SU-DHL-6 (cell line): ENCODE data around the gene SLC45A3.

Experiments
- H2AFZ ChIP-seq: fragments of 200-600 bp; sonication (generic); 2 replicates; pipeline ENCODE4 v1.6.1; 2014; ENCODE audit warnings: low read depth, mild to moderate bottlenecking, moderate library complexity, mixed read lengths, antibody characterized with exemption, low read length; ENCODE audit not compliant: severe bottlenecking
- H3F3A ChIP-seq: fragments of 200-600 bp; shearing (Covaris generic); 2 replicates; pipeline ENCODE4 v1.6.0; 2016; ENCODE audit warnings: antibody characterized with exemption, mild to moderate bottlenecking; ENCODE audit not compliant: insufficient read depth
- H3K27ac ChIP-seq: fragments of 200-600 bp; sonication (generic); 2 replicates; pipeline ENCODE4 v1.5.1; 2016; ENCODE audit warnings: low read depth, mild to moderate bottlenecking, low read length, moderate library complexity, mixed read lengths
- H3K27me3 ChIP-seq: fragments of 200-600 bp; sonication (generic), shearing (Covaris generic); 2 replicates; pipeline ENCODE4 v1.6.0; 2014; ENCODE audit warnings: mild to moderate bottlenecking, low read length
- H3K36me3 ChIP-seq: fragments of 200-600 bp; sonication (generic); 2 replicates; pipeline ENCODE4 v1.6.1; 2014; ENCODE audit warnings: mild to moderate bottlenecking, low read length, mixed read lengths
- H3K4me2 ChIP-seq: fragments of 300-600, 200-600 bp; shearing (Covaris generic), sonication (generic); 2 replicates; pipeline ENCODE4 v1.6.0; 2014; ENCODE audit warnings: low read length, low read depth, mild to moderate bottlenecking; ENCODE audit not compliant: poor library complexity, severe bottlenecking
- H3K4me3 ChIP-seq: fragments of 200-600 bp; sonication (generic); 2 replicates; pipeline ENCODE4 v1.5.1; 2014; ENCODE audit warnings: antibody characterized with exemption, low read length, mild to moderate bottlenecking, mixed read lengths; ENCODE audit not compliant: insufficient read depth, poor library complexity, severe bottlenecking
- H3K79me2 ChIP-seq: fragments of 200-600 bp; sonication (generic); 2 replicates; pipeline ENCODE4 v1.6.1; 2014; ENCODE audit warnings: mild to moderate bottlenecking, low read length, moderate library complexity; ENCODE audit not compliant: insufficient read depth
- H3K9ac ChIP-seq: fragments of 200-600 bp; sonication (generic); 2 replicates; pipeline ENCODE4 v1.7.0; 2014; ENCODE audit warnings: mild to moderate bottlenecking, low read length
- H3K9me2 ChIP-seq: fragments of 200-600 bp; sonication (generic); replicated peaks from 2 replicates; pipeline ENCODE4 v1.6.1; 2014; ENCODE audit warnings: low read length; ENCODE audit not compliant: insufficient read depth
- H3K9me3 ChIP-seq: fragments of 200-600 bp; sonication (generic); 2 replicates; pipeline ENCODE4 v1.6.1; 2014; ENCODE audit warnings: low read length, mixed read lengths; ENCODE audit not compliant: insufficient read depth
- H4K20me1 ChIP-seq: fragments of 200-600 bp; sonication (generic); 2 replicates; pipeline ENCODE4 v1.6.1; 2014; ENCODE audit warnings: low read depth, mild to moderate bottlenecking, antibody characterized with exemption, low read length, moderate library complexity, mixed read lengths
- EZH2phosphoT487 ChIP-seq: fragments of 200-600 bp; sonication (generic), shearing (Covaris generic); conservative IDR thresholded peaks from 2 replicates; pipeline ENCODE4 v1.6.1; 2018; ENCODE audit warnings: mild to moderate bottlenecking, antibody characterized with exemption, low read length, moderate library complexity, mixed read lengths
- TF ChIP-seq, protein P1 (sequence below): fragments of 200-600 bp; sonication (generic); IDR thresholded peaks from one replicate; pipeline ENCODE4 v1.5.1; 2017; ENCODE audit warnings: antibody characterized with exemption, mild to moderate bottlenecking, low read length, moderate library complexity; ENCODE audit not compliant: insufficient read depth, poor library complexity, severe bottlenecking

The SLC45A3 gene

DNA sequence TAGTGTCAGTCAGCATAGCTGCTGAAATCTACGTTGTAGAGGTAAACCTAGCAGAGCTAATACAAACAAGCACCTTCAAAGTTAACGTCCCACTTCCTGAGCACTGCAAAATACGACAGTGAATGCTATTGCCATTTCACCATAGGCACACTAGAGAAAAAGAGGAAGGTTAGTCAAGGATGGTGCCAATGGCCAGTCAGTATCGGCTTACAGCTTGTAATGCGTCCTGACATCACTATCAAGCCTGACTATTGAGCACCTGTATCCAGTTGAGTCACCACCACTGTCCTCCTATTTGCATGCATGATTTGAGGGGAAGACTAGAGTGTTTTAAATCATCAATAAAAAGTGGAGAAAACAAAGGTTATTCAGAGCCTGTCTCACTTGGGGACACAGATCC lies 35.3 kb upstream of the SLC45A3 start:
- Histone ChIP-seq H3K9ac (no peak overlapping the region), H3K4me3 (no peak overlapping the region), H2AFZ (no peak overlapping the region), H3K36me3 (peaks cover 49% of the 10 kb centered on the region), H3K9me3 (no peaks in the 10 kb centered on the region), H3K9me2 (no peaks in the 10 kb centered on the region), H3K27ac (no peak overlapping the region), H3F3A (peaks cover 58% of the 10 kb centered on the region), H3K4me2 (no peak overlapping the region), H4K20me1 (no peaks in the 10 kb centered on the region), H3K27me3 (no peaks in the 10 kb centered on the region), H3K79me2 (no peaks in the 10 kb centered on the region)
- TF ChIP-seq EZH2phosphoT487, result no peak
- TF ChIP-seq, protein P1, sequence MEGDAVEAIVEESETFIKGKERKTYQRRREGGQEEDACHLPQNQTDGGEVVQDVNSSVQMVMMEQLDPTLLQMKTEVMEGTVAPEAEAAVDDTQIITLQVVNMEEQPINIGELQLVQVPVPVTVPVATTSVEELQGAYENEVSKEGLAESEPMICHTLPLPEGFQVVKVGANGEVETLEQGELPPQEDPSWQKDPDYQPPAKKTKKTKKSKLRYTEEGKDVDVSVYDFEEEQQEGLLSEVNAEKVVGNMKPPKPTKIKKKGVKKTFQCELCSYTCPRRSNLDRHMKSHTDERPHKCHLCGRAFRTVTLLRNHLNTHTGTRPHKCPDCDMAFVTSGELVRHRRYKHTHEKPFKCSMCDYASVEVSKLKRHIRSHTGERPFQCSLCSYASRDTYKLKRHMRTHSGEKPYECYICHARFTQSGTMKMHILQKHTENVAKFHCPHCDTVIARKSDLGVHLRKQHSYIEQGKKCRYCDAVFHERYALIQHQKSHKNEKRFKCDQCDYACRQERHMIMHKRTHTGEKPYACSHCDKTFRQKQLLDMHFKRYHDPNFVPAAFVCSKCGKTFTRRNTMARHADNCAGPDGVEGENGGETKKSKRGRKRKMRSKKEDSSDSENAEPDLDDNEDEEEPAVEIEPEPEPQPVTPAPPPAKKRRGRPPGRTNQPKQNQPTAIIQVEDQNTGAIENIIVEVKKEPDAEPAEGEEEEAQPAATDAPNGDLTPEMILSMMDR, result no peak

DNA sequence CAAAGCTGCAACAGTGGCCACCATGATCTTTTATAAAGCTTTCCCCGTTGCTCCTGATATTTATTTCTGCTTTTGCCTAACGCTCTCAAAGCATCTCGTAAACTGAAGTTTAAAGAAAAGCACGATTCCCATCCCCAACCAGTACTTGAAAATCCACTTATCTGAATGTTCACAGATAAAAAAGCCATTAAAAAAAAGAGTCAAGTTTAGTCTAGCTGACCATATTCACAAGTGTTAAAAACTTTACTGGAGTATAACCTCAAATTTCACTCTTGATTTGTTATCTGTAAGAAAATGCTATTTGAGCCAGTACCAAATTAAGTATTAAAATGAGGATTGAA lies 34.6 kb upstream of the SLC45A3 start:
- Histone ChIP-seq H2AFZ (no peak overlapping the region), H3K27ac (no peak overlapping the region), H3K36me3 (peaks cover 49% of the 10 kb centered on the region), H3K79me2 (no peaks in the 10 kb centered on the region), H4K20me1 (no peaks in the 10 kb centered on the region), H3K9ac (no peak overlapping the region), H3K4me2 (no peak overlapping the region), H3K4me3 (no peak overlapping the region), H3K9me3 (no peaks in the 10 kb centered on the region), H3K9me2 (no peaks in the 10 kb centered on the region), H3F3A (peaks cover 55% of the 10 kb centered on the region), H3K27me3 (no peaks in the 10 kb centered on the region)
- no peak for TF ChIP-seq EZH2phosphoT487
- TF ChIP-seq, protein P1, result no peak

DNA sequence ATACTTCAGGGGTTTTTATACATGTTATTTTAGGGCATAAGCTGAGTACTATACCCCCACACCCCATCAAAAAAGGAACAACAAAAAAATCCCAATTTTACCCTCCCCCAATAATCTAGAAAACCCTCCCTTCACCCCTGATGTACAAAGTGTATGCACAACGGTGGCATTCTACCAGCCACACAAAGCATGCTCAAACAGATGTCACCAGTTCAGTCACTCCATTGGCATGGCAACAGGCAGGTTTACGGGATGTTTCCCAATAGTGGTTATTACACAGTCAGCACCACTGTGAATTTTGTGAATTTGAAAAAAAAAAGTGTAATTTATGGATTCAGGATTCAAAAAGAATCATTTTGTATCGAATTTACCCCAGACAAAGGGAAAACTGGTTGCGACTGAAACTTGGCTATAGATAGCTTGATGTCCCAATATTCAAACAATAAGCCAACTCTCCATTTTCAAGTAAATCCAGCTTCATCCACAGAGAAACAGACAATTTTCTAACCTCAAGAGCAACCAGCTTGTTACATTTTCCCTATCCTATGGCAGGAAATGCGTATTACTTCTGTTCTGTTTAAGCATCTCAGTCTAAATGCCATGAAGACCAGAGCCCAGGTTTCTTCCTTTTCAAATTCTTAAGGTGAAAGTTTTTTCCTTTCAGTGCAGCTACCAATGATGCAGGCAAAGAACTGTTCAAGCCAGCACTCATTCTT lies 34.0 kb upstream of the SLC45A3 start:
- peaks cover 55% of the 10 kb centered on the region for H3F3A ChIP-seq
- TF ChIP-seq, protein P1, result no peak
- TF ChIP-seq EZH2phosphoT487, result no peak

More for the DNA sequence above, 34.0 kb upstream of the SLC45A3 start:
- Histone ChIP-seq H2AFZ (no peak overlapping the region), H3K79me2 (no peaks in the 10 kb centered on the region), H4K20me1 (no peaks in the 10 kb centered on the region), H3K36me3 (peaks cover 46% of the 10 kb centered on the region), H3K27me3 (no peaks in the 10 kb centered on the region), H3K9me2 (no peaks in the 10 kb centered on the region), H3K27ac (no peak overlapping the region), H3K9me3 (no peaks in the 10 kb centered on the region), H3K4me3 (no peak overlapping the region), H3K9ac (no peak overlapping the region), H3K4me2 (no peak overlapping the region)
